Retinal pigment epithelial cell (primary cell): Measurements from ENCODE around the gene WDR5B.
"Not testable (repeated sequence)": the region's sequence is repeated elsewhere in the genome, so short reads cannot be mapped to it uniquely, and the experiment has no call there.

ENCODE experiments used
- DNase-seq: peaks from one replicate; pipeline ENCODE4 v3.0.0-alpha.2; 2010; ENCODE audit warnings: low read depth
- H3K4me3 ChIP-seq: 2 replicates; pipeline ENCODE4 v1.5.1; 2011; ENCODE audit warnings: mild to moderate bottlenecking, low read length, control low read depth, moderate library complexity
- CTCF ChIP-seq: conservative IDR thresholded peaks from 2 replicates; pipeline ENCODE4 v1.5.1; 2011; ENCODE audit warnings: low read depth, low read length, control low read depth, inconsistent platforms

WDR5B gene

GRCh38 chr3:122374034-122374433 lies 41.8 kb downstream of the WDR5B start:
- DNase-seq, result no peak
- no peak overlapping the region for H3K4me3 ChIP-seq
- TF ChIP-seq CTCF, result no peak

DNA sequence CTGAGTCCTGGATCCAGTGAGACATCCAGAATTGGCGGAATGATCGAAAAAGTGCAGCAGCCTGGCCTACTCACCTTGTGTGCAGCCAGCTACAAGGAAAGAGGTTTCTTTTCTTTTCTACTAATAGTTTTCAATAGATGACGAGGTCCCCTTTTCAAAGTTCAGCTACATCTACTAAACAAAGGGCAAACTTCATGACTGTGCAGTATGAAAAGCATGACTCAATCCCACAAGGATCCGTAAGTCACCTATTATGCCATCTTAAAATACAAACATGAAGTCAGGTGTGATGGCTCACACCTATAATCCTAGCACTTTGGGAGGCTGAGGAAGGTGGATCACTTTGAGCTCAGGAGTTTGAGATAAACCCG lies 49.5 kb downstream of the WDR5B start:
- TF ChIP-seq CTCF, result no peak
- DNase-seq, result no peak

GRCh38 chr3:122365582-122366378 lies 50.1 kb downstream of the WDR5B start:
- not testable (repeated sequence) for DNase-seq, H3K4me3 ChIP-seq

More for the DNA sequence above, 49.5 kb downstream of the WDR5B start:
- no peak overlapping the region for H3K4me3 ChIP-seq

- no peak overlapping the region for H3K4me3 ChIP-seq
- TF ChIP-seq CTCF, result no peak
- no peak for DNase-seq
These were observed 50.8 kb downstream of the WDR5B start for GRCh38 chr3:122365073-122365472.

DNA sequence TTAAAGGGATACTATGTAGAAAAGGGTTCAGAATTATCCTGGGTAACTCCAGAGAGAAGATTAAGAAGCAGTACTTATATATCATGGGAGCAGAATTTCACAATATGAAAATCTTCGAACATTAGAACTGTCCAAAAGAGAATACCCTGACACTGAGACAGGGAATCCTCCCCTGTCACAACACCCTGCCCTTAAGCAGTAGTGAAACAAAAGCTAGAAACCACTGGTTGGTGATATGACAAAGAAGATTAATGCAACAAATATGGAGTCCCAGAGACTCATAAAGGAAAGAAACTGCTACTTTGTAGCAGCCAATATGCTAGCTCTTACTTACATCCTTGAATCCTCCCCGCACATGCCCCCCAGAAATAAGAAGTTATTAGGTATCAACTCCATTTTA lies 51.4 kb downstream of the WDR5B start:
- no peak for DNase-seq
- no peak for TF ChIP-seq CTCF
- H3K4me3 ChIP-seq, result no peak overlapping the region
